ENCODE data around the gene CD36.

DNA sequence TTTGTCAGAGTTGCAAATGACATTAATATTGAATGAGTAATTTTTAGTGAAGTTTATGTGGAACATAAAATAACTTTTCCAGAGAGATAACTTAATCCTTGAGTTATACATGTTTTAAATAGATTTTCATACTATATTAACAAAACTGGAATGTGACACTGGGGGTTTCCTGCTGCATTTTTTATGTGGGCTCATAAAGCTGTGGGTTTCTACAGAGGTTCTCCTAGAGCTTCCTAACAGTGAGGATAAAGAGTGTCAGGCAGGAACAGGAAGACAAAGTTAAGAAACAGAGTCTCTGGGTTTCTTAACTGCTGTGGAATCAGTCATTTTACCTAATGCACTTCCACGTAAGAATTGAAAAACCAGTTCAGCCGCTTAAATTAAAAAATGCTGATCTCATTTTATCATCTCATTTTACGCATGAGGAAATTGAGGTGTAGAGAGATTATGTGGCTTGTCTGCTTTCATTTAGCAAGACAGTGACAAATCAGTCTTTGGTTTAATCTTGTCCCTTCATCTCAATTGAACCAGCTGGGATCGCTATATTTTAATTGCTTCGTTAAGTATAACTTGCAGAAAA is 5.0 kb downstream of the CD36 start:
- TF ChIP-seq POLR2A (IDR thresholded peaks at IDR 0.05): no peak
- TF ChIP-seq, protein P1, sequence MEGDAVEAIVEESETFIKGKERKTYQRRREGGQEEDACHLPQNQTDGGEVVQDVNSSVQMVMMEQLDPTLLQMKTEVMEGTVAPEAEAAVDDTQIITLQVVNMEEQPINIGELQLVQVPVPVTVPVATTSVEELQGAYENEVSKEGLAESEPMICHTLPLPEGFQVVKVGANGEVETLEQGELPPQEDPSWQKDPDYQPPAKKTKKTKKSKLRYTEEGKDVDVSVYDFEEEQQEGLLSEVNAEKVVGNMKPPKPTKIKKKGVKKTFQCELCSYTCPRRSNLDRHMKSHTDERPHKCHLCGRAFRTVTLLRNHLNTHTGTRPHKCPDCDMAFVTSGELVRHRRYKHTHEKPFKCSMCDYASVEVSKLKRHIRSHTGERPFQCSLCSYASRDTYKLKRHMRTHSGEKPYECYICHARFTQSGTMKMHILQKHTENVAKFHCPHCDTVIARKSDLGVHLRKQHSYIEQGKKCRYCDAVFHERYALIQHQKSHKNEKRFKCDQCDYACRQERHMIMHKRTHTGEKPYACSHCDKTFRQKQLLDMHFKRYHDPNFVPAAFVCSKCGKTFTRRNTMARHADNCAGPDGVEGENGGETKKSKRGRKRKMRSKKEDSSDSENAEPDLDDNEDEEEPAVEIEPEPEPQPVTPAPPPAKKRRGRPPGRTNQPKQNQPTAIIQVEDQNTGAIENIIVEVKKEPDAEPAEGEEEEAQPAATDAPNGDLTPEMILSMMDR (IDR thresholded peaks at IDR 0.05): no peak
- TF ChIP-seq POLR2AphosphoS5 (IDR thresholded peaks at IDR 0.05): no peak

Measured in transverse colon (tissue), 4 donors.